Mesenteric fat pad (tissue), 1 donor: ENCODE results near the gene SERGEF. TPM values are rescaled to one million over a fixed set of nuclear protein-coding genes. Genes with fewer than 3 reads are reported as not detected.

Source experiments
- DNase-seq: peaks from one replicate; pipeline ENCODE4 v3.0.0-alpha.2; 2020; ENCODE audit warnings: low spot score
- total RNA-seq: library from RNA; stranded (reverse); fragmentation: NEBNext Ultra II Directional; extraction: Animal tissue kit (Norgen Biotek cat#: 25700); gene quantifications from one replicate; pipeline ENCODE4 v1.2.1, GENCODE V29; 2021
- donor health status: DM: yes; HTN: yes; CAD: no.

Gene SERGEF
- total RNA-seq, 1 donor from 2014 or later = 23.6 TPM

GRCh38 chr11:17954395-17955252 lies 58.2 kb downstream of the SERGEF start:
- DNase-seq = no peak

- DNase-seq = no peak
Observed at GRCh38 chr11:17952487-17952886, 60.4 kb downstream of the SERGEF start.

GRCh38 chr11:17951685-17952388 lies 61.0 kb downstream of the SERGEF start:
- DNase-seq = no peak

GRCh38 chr11:17950644-17951043 lies 62.2 kb downstream of the SERGEF start:
- DNase-seq = no peak

- DNase-seq = no peak
Observed at GRCh38 chr11:17948296-17948695, 64.6 kb downstream of the SERGEF start.

- DNase-seq = no peak
Observed at GRCh38 chr11:17939542-17939941, 73.3 kb downstream of the SERGEF start.

- no peak for DNase-seq
Observed at GRCh38 chr11:17936790-17937189, 76.1 kb downstream of the SERGEF start.

GRCh38 chr11:17934194-17934593 lies 78.7 kb downstream of the SERGEF start:
- DNase-seq = no peak

GRCh38 chr11:17933708-17934107 lies 79.1 kb downstream of the SERGEF start:
- DNase-seq = no peak

- DNase-seq = no peak
Observed at GRCh38 chr11:17932472-17932871, 80.4 kb downstream of the SERGEF start.

- no peak for DNase-seq
Observed at GRCh38 chr11:17931595-17931994, 81.3 kb downstream of the SERGEF start.

- DNase-seq = no peak
Observed at GRCh38 chr11:17930544-17931125, 82.2 kb downstream of the SERGEF start.

GRCh38 chr11:17929171-17929570 lies 83.7 kb downstream of the SERGEF start:
- no peak for DNase-seq

GRCh38 chr11:17927681-17928343 lies 85.0 kb downstream of the SERGEF start:
- DNase-seq = no peak

- no peak for DNase-seq
Observed at GRCh38 chr11:17927041-17927440, 85.8 kb downstream of the SERGEF start.

GRCh38 chr11:17924713-17925112 lies 88.1 kb downstream of the SERGEF start:
- no peak for DNase-seq

GRCh38 chr11:17923217-17923616 lies 89.6 kb downstream of the SERGEF start:
- DNase-seq = no peak

GRCh38 chr11:17922416-17922788 lies 90.4 kb downstream of the SERGEF start:
- no peak for DNase-seq

GRCh38 chr11:17921659-17922415 lies 91.0 kb downstream of the SERGEF start:
- no peak for DNase-seq

GRCh38 chr11:17918049-17918605 lies 94.7 kb downstream of the SERGEF start:
- no peak for DNase-seq

GRCh38 chr11:17917556-17917955 lies 95.3 kb downstream of the SERGEF start:
- DNase-seq = no peak
